ENCODE measurements around the gene TEX54.

Gene TEX54

GRCh38 chr11:62858201-62858600 is 25.6 kb upstream of the TEX54 start:
- no peak for TF ChIP-seq CTCF (conservative IDR thresholded peaks at IDR 0.05; ENCODE audit: low read depth, low read length)
- no peak for DNase-seq (ENCODE audit: low read depth)
- H3K4me3 ChIP-seq (ENCODE audit: low read length) = peak overlapping the region; percentile 9

- peak overlapping the region; percentile 14 for H3K4me3 ChIP-seq (ENCODE audit: low read length)
- TF ChIP-seq CTCF (conservative IDR thresholded peaks at IDR 0.05; ENCODE audit: low read depth, low read length) = no peak
- no peak for DNase-seq (ENCODE audit: low read depth)
These were observed 24.9 kb upstream of the TEX54 start for GRCh38 chr11:62857541-62857982.

GRCh38 chr11:62856333-62856895 is 23.8 kb upstream of the TEX54 start:
- H3K4me3 ChIP-seq (ENCODE audit: low read length) = peak overlapping the region; percentile 100
- no peak for DNase-seq (ENCODE audit: low read depth)
- TF ChIP-seq CTCF (conservative IDR thresholded peaks at IDR 0.05; ENCODE audit: low read depth, low read length) = no peak

GRCh38 chr11:62855571-62856332 is 23.1 kb upstream of the TEX54 start:
- H3K4me3 ChIP-seq (ENCODE audit: low read length) = peak overlapping the region; percentile 100

GRCh38 chr11:62854825-62855570 is 22.4 kb upstream of the TEX54 start:
- H3K4me3 ChIP-seq (ENCODE audit: low read length) = peak overlapping the region; percentile 100
- TF ChIP-seq CTCF (conservative IDR thresholded peaks at IDR 0.05; ENCODE audit: low read depth, low read length) = no peak
- no peak for DNase-seq (ENCODE audit: low read depth)

More at GRCh38 chr11:62855571-62856332, 23.1 kb upstream of the TEX54 start:
- DNase-seq (ENCODE audit: low read depth) = peak; percentile 93
- no peak for TF ChIP-seq CTCF (conservative IDR thresholded peaks at IDR 0.05; ENCODE audit: low read depth, low read length)

- H3K4me3 ChIP-seq (ENCODE audit: low read length) = peak overlapping the region; percentile 100
- TF ChIP-seq CTCF (conservative IDR thresholded peaks at IDR 0.05; ENCODE audit: low read depth, low read length) = no peak
- DNase-seq (ENCODE audit: low read depth) = no peak
These were observed 21.6 kb upstream of the TEX54 start for GRCh38 chr11:62854013-62854824.

Measured in retinal pigment epithelial cell (primary cell).